Endothelial cell of hepatic sinusoid (primary cell): ENCODE data around the gene ZNF831.

Experiments used
- in situ Hi-C: cut with HindIII; loops from 2 replicates; pipeline ENCODE4 v1.10.0; 2017; ENCODE audit warnings: low sequenced_read_pairs

ZNF831 gene

GRCh38 chr20:59139998-59140397 is 23.6 kb upstream of the ZNF831 start:
- in situ Hi-C loops: no loop called here

DNA sequence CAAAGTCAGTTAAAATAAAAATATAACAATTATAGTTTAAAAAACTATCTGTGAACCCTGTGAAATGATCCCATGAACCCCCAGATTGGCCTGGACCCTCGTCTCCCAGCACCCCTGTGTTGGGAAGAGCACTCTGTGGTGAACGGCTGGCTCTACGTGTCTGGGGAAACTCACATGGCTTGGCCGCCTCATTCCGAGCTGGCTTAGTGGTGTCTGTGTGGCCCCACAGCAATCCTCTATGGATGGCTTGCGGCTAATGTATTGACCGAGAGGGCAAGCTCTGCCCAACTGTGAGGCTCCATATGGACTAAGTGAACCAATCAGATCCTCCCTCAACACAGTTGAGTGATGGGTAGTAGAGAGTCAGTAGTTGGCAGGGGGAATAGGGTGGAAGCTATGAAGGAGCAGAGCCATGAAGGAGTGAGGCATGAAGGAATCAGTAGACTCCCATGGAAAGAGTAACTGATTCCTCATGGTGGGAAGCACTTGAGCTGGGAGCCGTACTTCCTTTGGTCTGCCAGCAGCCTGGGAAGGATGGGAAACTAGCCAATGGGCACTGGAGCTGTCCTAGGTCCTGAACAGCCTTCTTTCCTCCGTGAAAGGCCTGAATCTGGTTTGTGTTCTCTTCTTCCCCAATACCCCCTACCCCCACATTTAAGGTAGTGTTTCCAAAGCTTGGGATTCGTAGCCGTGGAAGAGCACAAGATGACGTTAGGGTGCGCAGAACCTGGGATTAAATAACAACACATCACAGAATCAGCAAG is 21.6 kb upstream of the ZNF831 start:
- in situ Hi-C loops: no loop called here

GRCh38 chr20:59143326-59143725 is 20.3 kb upstream of the ZNF831 start:
- in situ Hi-C loops: no loop called here

DNA sequence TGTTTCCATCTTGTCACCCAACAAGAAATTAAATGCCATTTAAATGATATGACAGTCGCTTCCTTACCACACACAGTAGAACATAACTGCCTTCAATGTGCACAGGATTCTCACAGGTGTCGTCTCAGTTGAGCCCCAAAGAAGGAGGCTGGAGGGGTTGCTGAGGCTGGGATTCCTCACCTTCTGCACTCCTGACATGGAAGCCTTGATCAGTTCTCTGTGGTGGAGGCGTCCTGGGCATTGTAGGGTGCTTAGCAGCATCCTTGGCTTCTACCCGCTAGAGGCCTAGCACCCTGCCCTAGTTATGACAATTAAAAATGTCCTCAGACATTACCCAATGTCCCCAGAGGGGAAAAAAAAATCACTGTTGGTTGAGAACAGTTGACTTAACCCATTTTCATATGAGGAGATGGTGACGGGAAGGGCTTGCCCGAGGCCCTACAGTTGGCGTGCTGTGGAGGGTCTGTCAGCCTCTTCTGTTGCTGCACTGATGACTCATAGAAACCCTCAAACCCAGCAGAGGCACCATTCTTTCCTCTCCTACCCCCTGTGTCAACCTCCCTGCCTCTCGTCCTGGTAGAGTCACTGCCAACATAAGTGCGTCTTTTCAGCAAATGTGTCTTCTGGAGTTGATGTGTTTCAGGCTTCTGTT is 19.3 kb upstream of the ZNF831 start:
- in situ Hi-C loops: no loop called here

DNA sequence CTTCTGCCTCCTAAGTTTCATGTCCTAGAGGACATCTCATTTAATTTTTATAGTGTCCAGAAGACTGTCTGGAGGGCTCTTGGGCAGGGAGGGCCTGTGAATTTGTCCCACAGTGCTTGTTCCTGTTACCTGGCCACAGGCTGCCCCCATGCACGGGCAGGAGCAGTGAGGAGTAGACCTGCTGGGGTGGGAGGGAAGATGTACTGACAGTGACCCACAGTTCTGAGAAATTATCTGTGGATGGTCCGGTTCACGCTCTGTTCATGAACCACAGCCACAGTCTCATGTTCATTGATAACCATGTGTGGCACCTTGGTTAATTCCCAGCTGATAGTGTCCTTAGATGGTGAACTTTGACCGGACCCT is 18.8 kb upstream of the ZNF831 start:
- in situ Hi-C loops: no loop called here

DNA sequence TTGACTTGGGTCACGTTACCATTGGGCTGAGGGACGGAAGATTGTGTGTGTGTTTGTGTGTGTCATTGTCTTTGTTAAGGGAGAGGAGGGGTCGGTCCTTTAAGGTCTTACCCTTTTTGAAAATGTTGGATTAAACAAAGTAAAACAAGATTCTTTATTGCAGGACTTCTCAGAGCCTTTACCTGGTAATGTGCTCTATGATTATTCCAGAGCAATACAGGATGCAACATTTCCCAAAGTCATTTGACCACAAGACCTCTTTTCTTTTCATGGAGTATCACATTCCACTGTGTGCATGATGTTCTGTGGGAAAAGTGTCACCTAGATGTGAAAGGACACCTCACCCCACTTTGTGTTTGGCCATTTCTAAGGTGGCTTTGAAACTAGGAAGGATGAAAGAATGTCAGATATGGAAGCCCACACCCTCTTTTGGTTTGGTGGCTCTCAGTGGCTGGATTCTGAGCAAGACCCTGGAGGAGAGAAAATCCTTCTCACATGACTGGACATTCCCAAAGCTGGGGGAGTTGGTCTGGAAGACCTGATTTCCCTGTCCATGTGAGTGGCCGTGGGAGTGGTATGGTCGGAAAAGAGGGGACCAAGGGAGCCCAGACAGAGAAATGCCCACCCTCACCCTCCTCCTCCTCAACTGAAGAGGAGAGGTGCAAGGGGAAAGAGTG is 18.2 kb upstream of the ZNF831 start:
- in situ Hi-C loops: no loop called here

DNA sequence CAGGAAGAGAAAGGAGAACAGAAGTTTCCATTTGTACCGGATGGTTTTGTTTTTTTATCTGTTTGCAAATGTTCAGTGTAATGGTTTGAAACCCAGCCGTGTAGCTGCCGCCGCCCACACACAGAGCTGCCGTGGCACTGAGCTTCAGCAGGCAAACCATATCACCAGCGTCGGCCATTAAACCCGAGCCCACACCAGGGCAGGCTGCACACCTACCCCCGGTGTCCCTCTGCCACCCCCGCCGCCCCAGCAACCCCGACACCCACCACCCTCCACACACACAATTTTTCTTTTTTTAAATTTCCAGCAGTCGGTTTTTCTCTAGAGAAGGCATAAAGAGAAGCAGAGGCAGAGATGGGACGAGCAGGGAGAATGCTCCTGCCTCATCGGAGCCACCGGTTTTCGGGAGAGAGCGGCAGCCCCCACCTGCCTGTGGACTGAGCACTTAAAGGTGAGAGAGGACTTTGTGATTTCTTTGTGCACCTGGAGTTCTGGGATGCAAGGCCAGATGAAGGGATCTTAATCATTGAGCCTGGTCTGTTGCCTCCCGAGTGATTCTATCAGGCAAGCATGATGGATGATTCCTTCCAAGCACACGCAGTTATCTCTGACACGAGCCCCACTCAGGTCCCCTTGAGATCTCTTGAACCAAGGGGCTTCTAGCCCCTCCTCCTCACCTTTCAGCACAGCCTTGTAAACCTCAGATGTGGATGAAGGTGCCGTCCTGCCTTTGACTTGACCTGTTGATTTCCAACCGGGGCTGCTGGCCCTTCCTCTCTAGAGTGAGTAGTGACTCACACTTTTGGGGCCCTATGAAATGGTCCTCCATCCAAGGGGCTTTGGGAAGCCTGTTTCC is 17.5 kb upstream of the ZNF831 start:
- in situ Hi-C loops: no loop called here

DNA sequence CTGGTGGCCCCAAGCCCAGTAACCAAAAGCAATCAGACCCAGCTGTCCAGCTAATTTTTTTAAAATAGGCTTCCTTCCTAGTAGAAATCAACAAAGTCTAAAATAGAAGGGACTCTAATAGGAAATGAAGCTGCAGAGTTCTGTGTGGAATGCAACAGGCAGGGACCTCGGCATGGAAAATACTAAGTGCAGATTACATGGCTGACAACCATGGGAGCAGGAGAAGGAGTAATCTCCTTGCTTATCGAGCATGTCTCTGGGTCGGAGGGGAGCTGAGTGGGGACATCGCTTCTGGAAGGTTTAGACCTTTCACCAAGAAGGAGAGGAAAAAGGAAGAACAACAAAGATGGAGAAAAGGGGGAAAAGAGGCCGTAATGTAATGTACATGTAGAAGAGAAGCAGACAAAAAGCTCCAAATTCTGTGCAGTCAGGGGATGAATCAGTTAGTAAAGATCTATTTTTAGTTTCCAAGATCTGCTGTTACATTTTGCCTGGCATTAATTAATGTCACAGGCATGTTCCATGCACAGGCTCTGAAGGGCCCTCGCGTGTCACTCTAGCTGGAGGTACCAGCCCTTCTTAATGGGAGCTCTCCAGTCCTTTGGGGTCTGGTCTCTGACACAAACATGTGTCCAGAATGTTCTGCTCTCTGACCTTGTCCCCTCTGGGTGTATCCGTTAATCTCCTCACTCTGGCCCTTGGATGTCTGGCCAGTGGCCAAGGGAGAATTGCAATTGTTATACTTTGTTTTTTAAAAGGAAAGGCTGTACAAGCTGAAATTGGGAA is 16.6 kb upstream of the ZNF831 start:
- in situ Hi-C loops: no loop called here

- in situ Hi-C loops: no loop called here
These were observed 16.0 kb upstream of the ZNF831 start for GRCh38 chr20:59147586-59147985.

- in situ Hi-C loops: no loop called here
These were observed 14.7 kb upstream of the ZNF831 start for GRCh38 chr20:59148701-59149493.

GRCh38 chr20:59149678-59150504 is 13.7 kb upstream of the ZNF831 start:
- in situ Hi-C loops: no loop called here

GRCh38 chr20:59150821-59151251 is 12.8 kb upstream of the ZNF831 start:
- in situ Hi-C loops: no loop called here

DNA sequence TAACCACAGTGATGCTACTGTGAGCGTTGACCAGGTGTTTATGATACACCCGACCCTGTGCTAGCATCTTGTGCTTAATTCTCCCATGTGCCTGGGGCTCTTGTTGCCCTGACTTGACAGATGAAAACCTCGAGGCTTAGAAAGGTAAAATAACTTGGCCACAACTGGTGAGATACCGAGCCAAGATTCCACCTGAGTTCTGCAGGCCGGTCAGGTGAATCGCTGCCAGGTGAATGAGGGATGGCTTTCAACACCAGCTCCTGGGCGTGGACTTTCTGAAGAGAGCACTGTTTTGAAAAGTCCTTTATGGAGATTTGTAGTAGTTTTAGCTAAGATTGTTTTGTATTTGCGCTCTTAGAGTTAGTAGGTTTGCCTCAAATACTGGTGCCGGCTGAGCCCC is 12.2 kb upstream of the ZNF831 start:
- in situ Hi-C loops: no loop called here

DNA sequence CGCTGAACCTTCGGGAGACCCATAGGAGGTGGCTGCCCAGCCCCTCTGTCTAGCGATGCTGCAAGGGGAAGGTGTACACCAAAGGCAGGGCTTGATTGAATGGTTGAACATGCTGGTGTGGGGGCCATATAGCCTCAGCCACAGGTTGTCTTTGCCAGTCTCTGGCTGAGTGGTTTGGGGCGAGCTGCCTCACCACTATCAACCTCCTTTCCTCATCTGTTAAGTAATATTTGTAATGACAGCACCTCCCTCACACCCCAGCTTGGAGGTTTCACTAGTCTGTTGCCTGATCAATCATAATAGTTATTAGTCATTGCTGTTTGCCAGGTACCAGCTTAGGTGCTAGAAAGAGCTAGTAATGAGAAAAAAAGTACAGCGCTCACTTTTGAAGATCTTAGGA is 11.8 kb upstream of the ZNF831 start:
- in situ Hi-C loops: no loop called here

GRCh38 chr20:59152559-59153354 is 10.9 kb upstream of the ZNF831 start:
- in situ Hi-C loops: no loop called here

- in situ Hi-C loops: no loop called here
These were observed 10.3 kb upstream of the ZNF831 start for GRCh38 chr20:59153355-59153681.

GRCh38 chr20:59153832-59154231 is 9.8 kb upstream of the ZNF831 start:
- in situ Hi-C loops: no loop called here
